ENCODE measurements around the gene LIN9.
"Not testable (repeated sequence)": the region's sequence is repeated elsewhere in the genome, so short reads cannot be mapped to it uniquely, and the experiment has no call there.

LIN9 gene, protein sequence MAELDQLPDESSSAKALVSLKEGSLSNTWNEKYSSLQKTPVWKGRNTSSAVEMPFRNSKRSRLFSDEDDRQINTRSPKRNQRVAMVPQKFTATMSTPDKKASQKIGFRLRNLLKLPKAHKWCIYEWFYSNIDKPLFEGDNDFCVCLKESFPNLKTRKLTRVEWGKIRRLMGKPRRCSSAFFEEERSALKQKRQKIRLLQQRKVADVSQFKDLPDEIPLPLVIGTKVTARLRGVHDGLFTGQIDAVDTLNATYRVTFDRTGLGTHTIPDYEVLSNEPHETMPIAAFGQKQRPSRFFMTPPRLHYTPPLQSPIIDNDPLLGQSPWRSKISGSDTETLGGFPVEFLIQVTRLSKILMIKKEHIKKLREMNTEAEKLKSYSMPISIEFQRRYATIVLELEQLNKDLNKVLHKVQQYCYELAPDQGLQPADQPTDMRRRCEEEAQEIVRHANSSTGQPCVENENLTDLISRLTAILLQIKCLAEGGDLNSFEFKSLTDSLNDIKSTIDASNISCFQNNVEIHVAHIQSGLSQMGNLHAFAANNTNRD

DNA sequence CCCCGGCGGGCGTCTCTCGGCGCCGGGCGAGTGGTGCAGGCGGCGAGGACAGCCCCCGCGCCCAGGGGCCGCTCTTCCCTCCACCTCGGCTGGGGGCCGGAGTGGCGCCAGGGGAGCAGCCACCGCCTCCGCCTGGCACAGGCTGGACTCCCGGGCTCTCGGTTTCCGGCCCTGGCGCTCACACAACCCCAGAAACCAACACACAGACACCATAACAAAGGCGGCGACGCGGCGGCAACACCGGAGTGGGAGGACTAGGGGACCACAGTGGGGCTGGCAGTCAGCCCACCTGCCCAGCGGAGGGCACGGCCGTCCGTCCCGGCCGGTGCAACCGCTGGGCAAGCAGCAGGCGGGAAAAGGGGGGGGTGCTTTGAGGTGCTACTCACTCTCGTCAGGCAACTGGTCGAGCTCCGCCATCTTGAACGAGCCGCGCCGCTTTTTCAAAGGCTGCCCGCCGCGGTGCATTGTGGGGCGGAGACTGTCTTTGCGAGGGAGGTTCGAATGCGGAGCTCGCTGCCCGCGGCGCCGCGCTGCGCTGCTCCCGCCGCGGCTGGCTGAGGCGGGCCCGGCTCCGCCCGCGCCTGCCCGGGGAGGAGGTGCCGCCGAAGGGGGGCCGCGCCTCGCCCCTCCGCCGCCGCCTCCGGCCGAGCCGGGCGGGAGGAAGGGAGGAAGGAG, at the start of gene LIN9:
Gene LIN9, minus strand, starts transcription at position 442 of the 675 bp plus-strand sequence. Its CDS starts 25 bp downstream, at position 417.
- in situ Hi-C loops (cut with MboI; ENCODE audit: low sequenced_read_pairs) = no loop called here

GRCh38 chr1:226357416-226357815, 48.5 kb upstream of the LIN9 start:
- in situ Hi-C loops (cut with MboI; ENCODE audit: low sequenced_read_pairs) = no loop called here

GRCh38 chr1:226355669-226356551, 46.9 kb upstream of the LIN9 start:
- in situ Hi-C loops (cut with MboI; ENCODE audit: low sequenced_read_pairs) = no loop called here

DNA sequence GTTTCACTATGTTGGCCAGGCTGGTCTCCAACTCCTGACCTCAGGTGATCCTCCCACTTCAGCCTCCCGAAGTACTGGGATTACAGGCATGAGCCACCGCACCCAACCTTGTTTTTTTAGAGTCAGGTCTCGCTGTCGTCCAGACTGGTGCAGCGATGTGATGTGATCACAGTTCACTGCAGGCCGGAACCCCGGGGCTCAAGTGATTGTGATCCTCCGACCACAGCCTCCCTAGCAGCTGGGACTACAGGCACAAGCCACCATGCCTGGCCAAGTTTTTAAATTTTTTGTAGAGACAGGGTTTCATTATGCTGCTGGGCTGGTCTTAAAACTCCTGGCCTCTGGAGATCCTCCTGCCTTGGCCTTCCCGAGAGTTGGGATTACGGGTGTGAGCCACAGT, 46.1 kb upstream of the LIN9 start:
- in situ Hi-C loops (cut with MboI; ENCODE audit: low sequenced_read_pairs) = no loop called here

DNA sequence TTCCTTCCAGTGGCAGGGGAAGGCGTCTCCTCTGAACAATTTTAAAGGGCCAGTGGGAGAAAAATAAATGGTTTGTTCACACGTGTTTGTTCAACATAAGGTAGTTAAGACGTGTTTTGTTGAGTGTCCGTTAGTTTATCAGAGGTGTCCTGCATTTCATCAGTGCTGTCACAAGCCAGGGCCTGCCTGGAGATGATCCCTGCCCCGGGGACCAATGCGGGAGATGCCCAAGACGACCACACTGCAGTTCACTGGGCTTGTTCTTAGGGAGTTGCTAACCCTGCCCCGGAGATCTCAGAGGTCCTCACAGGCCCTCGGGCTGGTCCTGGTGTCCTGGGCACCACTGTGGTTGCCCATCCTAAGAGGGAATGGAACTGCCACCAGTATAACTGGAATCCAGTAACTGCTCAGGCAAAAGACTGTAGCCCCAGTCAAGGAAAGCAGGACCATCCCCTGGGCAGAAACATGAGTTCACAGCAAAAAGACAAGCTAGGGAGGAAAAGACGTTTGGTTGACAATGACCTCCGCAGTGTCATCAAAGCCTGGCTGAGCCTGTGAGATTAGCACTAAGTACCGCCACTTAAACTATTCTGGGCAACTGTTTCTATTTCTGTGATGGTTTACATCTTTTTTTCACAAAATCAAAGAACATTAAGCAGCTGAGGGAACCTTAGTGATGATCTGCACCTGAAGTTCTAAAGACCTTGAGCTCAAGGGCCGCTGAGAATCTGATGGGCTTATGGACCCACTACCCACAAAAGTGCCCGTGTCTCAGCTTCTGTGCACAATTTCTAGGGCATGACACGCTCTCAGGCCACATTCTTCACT, 44.9 kb upstream of the LIN9 start:
- in situ Hi-C loops (cut with MboI; ENCODE audit: low sequenced_read_pairs) = no loop called here

DNA sequence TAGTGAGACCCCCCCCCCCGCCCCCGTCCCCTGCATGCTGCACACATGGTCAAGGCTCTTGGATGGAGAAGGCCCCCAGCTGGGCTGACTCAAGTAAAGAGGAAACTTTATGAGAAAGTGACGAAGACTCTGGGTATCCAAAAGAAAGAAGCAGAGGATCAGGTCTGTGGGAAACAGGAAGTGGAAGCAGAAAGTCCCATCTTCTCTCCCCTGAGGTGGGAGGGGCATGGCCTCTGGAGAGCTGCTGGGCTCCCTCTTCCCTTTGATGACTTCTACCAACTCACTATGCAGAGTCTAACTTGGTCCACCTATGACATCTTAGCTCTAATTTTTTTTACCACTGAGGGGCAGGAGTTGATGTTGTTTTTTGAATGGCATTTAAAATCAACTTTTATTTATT, 42.7 kb upstream of the LIN9 start:
- in situ Hi-C loops (cut with MboI; ENCODE audit: low sequenced_read_pairs) = no loop called here

DNA sequence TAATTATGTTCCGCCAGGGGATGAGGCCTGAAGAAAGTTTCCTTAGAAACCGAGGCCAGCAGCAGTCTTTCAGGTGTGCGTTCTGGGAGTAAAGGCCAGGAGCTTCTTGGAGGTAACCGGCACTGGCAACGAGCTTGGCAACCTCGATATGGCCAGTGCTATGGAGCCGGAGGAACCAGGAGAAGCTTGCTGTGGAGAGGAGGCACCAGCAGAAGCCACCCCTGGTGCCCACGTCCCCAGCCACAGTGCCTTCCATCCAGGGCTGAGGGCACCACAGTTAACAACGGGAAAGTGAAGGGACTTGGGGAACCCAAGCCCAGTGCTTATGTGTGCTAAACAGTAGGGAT, 41.5 kb upstream of the LIN9 start:
- in situ Hi-C loops (cut with MboI; ENCODE audit: low sequenced_read_pairs) = no loop called here

GRCh38 chr1:226349801-226350518, 41.0 kb upstream of the LIN9 start:
- in situ Hi-C loops (cut with MboI; ENCODE audit: low sequenced_read_pairs) = no loop called here

DNA sequence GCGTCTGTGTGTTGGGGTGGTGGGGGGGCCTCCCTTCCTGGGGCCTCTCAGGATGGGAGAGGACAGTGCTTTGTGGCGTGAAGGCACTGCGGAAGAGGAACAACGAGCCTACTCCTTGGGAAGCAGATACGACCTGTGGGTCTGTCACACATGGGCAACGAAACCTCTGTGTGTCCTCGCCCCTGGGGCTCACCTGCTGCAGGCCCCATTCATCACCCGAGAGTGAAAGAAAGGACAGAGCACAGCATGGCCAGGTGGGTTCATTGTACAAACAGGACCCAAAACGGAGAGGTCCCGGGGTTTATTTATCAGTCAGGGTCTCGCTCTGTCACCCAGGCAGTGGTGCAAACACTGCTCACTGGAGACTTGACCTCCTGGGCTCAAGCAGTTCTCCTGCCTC, 40.1 kb upstream of the LIN9 start:
- in situ Hi-C loops (cut with MboI; ENCODE audit: low sequenced_read_pairs) = no loop called here

DNA sequence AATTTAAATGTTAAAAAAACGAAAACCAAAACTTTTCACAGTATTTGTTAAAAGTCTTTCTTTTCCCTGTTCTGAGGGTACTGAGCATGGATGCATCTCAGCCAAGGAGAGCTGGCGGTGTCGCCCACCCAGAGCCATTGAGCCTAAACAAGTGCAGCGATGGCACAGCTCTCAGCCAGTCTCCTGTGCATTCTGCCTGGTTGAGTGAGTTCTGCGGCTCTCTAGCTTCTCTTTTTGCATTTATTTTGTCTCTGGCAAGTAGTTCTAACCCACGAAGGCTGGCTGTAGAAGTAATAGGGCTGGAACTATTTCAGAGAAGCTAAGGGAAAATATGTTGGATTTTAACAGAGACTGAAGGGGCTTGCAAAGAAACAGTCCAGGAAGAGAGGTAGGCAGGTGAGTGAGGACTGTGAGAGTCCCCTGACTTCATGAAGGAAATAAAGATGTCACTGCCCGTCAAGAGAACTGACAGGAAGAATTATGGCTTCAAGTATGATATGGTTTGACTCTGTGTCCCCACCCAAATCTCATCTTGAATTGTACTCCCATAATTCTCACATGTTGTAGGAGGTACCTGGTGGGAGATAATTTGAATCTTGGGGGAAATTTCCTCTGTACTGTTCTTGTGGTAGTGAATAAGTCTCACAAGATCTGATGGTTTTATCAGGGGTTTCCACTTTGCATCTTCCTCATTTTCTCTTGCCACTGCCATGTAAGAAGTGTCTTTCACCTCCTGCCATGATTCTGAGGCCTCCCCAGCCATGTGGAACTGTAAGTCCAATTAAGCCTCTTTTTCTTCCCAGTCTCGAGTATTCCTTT, 35.7 kb upstream of the LIN9 start:
- in situ Hi-C loops (cut with MboI; ENCODE audit: low sequenced_read_pairs) = no loop called here

- in situ Hi-C loops (cut with MboI; ENCODE audit: low sequenced_read_pairs) = no loop called here
Observed at GRCh38 chr1:226342656-226343055, 33.7 kb upstream of the LIN9 start.

DNA sequence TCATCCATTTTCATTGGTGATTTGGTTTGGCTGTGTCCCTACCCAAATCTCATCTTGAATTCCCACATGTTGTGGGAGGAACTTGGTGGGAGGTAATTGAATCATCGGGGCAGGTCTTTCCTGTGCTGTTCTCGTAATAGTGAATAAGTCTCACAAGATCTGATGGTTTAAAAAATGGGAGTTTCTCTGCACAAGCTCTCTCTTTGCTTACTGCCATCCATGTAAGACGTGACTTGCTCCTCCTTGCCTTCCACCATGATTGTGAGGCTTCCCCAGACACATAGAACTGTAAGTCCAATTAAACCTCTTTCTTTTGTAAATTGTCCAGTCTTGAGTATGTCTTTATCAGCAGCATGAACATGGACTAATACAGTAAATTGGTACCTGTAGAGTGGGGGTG, 31.1 kb upstream of the LIN9 start:
- in situ Hi-C loops (cut with MboI; ENCODE audit: low sequenced_read_pairs) = not testable (repeated sequence)

DNA sequence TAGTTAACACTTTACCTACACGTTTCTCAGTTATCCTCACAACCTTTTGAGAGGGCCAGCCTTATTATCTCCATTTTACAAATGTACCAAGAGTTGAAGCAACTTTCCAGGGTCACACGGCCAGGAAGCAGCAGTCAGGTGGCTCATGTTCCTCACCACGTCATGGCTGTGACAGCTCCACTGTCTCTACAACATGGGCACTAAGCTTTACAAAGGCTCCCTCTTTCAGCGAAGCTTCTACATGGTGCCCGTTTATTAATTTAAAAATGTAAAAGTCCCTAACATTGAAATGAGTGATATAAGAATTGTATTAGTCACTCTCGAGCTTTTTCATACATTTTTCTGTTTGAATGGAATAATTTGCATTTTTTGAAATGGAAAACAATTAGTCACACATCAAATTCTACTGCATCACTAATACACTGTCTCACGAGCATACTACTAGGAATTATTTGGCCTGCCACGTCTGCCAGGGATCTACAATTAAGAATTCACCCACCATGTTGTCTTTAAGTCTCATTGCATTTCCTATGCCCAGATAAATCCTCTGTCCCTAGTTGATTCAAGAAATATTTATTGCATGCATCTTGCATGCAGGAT, 28.4 kb upstream of the LIN9 start:
- in situ Hi-C loops (cut with MboI; ENCODE audit: low sequenced_read_pairs) = no loop called here

- in situ Hi-C loops (cut with MboI; ENCODE audit: low sequenced_read_pairs) = no loop called here
Observed at GRCh38 chr1:226335661-226336060, 26.7 kb upstream of the LIN9 start.

GRCh38 chr1:226332947-226333346, 24.0 kb upstream of the LIN9 start:
- in situ Hi-C loops (cut with MboI; ENCODE audit: low sequenced_read_pairs) = no loop called here

GRCh38 chr1:226329237-226329636, 20.3 kb upstream of the LIN9 start:
- in situ Hi-C loops (cut with MboI; ENCODE audit: low sequenced_read_pairs) = no loop called here

DNA sequence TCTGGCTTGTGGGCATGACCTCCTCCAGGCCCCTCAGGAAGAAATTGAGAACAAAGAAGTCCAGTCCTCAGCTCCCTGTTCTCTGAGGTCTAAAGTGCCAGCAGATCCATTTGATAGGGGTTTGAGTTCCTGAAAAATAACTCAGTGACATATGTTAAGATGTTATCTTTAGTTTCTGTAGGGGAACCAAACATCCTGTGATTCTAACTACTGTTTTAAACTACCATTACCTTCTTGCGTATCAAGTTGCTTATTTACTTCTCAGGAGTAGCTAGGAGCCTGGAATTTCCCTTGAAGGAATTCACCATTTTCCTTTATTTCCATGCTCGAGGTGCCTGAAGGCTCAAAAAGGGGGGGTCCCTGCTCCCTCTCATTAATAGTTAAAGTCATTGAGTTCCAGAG, 18.8 kb upstream of the LIN9 start:
- in situ Hi-C loops (cut with MboI; ENCODE audit: low sequenced_read_pairs) = no loop called here

GRCh38 chr1:226325178-226325577, 16.2 kb upstream of the LIN9 start:
- in situ Hi-C loops (cut with MboI; ENCODE audit: low sequenced_read_pairs) = no loop called here

DNA sequence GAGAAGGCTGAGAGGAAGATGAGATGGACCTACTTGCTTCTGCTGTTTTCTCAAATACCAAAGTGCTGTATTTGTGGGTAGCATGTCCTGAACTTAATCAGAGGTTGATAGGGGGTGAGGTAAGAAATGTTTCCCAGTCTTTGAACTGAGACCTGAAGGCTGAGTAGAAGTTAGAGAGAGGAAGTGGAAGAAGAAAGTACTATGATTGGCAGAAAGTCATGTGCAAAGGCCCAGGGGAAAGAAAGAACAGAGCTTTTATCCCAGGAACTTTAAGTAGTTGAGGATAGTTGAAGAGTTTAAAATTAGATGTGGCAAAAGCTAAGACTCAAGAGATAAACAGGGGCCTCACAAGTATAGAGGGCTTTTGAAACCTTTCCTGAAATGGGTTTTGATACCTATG, 15.5 kb upstream of the LIN9 start:
- in situ Hi-C loops (cut with MboI; ENCODE audit: low sequenced_read_pairs) = no loop called here

Data from hTERT RPE-1 (cell line).